Activated T-helper 1 cell treated with Interleukin-2 at 50 U/mL for 16 hours (primary cell): ENCODE data around the gene NUAK1.

Experiments used
- DNase-seq: peaks from one replicate; pipeline ENCODE4 v3.0.0-alpha.2; 2020; ENCODE audit warnings: low read depth

The NUAK1 gene

DNA sequence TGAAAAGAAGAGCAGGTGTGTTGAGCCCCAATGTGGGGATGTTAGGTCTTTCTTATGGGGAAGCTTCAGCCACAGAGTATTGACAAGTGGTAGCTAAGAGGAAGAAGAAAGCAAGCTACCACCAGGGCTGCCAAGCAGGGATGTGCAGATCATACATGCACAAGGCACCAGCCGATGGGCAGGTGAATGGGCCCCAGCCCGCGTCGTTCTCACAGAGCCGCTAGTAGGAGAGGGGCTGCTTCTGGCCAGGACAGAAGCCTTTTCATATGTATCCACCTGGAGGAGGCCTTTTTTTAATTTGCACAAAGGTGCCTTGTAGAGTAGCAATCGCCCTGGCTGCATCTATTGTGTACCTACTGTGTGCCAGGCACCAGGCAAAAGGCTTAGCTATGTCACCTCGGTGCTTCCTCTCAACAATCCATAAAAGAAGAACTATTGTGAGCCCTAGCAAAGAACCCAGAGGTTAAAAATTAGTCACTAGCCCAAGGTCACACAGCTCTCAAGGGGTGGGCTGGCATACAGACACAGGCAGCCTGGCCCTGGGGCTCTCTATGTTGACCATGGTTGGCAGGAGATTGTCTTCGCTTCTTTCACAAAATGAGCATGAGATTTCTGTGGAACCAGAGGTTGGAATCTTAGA lies 8.2 kb downstream of the NUAK1 start:
- no peak for DNase-seq

GRCh38 chr12:106128585-106129328 lies 10.0 kb downstream of the NUAK1 start:
- no peak for DNase-seq

- no peak for DNase-seq
Measured at GRCh38 chr12:106127338-106128126, 11.2 kb downstream of the NUAK1 start.

GRCh38 chr12:106126441-106127337 lies 12.1 kb downstream of the NUAK1 start:
- no peak for DNase-seq

DNA sequence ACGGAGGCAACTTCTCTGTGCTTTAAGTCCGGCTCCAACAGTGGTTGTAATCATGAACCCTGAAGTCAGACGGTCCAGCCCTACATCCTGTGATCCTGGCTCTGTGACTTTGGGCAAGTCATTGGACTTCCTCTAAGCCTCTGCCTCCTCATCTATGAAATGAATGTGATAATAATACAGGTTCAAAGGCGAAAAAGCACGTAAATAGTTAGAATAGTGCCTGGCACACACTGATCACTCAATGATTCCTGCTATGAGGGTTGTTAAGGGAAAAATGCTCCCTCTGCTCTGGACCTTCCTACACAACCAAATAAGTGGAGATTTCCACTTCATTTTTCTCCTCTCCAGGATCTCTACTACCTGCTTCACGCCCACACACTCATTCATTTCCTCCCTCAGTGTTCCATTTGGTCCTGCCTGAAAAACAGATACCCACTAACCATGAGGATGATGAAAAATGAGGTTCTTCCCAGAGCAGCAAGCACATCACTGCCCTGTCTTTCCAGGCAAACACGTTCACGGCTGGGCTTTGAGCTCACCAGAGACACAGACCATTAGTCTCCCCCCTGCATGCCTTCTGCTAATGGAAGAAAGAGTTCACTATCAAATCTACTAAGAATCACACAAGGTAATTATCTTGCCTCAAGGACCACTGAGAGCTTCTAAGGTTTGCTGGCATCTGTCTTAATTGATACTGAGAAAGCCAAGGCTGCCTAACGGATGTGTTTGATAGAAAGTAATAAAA lies 13.2 kb downstream of the NUAK1 start:
- no peak for DNase-seq

GRCh38 chr12:106123551-106124081 lies 15.1 kb downstream of the NUAK1 start:
- DNase-seq, result no peak

DNA sequence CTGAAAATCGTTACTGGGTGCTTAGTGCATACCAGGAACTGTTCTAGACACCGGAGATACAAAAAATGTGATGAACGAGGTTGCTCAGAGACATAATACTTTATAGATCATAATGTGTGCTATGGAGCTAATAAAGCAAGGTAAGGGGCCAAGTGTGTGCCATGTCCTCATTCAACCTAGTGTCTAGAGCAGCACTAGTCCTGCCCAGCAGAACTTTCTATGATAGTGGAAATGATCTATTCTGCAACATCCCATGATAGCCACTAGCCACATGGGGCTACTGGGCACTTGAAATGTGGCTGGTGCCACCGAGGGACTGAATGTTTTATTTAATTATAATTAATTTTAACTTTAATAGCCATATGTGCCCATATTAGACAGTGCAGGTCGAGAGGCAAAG lies 15.6 kb downstream of the NUAK1 start:
- no peak for DNase-seq

- no peak for DNase-seq
Measured at GRCh38 chr12:106122004-106122403, 16.8 kb downstream of the NUAK1 start.

GRCh38 chr12:106120519-106121105 lies 18.1 kb downstream of the NUAK1 start:
- DNase-seq, result no peak

DNA sequence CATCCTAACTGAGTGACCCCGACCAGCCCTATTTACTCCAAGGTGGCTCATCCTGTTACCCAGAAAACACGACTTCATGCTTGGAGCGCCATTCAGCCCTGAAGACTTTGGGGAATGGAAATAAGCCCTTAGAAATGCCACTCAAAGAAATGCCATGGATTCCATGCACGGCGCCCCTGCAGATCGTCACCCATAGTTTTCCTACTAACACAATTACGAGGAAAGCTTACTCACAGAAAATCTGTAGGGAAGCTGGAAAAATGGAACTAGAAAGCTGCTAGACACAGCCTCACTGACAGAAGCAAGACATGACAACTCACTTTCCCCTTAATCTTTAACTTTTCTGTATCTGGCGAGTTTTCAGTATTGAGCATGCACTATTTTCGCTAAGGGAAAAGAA lies 19.5 kb downstream of the NUAK1 start:
- no peak for DNase-seq

- DNase-seq, result no peak
Measured at GRCh38 chr12:106118381-106119130, 20.2 kb downstream of the NUAK1 start.

GRCh38 chr12:106115440-106115839 lies 23.3 kb downstream of the NUAK1 start:
- no peak for DNase-seq

DNA sequence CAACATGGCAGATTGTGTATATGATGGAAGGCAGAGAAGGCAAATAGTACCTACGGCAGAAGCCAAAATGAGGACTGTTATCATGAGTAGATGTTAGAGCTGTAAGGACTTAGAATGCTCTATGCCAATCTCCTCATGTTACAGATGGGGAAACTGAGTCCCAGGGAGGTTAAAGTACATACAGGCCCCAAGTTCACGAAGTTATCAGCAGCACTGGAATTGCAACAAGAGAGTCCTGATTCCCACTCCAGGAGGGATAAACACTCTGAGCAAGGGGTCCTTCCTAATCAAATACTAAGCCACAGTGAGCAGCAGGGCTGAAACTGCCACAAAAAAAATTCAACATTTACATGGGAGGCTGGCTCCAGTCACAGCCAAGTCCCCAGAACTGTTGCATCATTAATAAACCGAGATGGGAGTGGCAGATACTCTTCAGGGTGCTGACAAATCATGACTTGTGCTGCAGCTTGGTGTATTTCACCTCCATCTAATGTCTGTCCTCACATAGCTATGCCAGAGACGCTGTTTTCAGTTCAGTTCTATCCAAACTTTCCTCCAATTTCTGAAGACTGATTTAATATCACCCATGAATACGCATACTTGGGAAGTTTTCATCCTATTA lies 24.2 kb downstream of the NUAK1 start:
- no peak for DNase-seq

DNA sequence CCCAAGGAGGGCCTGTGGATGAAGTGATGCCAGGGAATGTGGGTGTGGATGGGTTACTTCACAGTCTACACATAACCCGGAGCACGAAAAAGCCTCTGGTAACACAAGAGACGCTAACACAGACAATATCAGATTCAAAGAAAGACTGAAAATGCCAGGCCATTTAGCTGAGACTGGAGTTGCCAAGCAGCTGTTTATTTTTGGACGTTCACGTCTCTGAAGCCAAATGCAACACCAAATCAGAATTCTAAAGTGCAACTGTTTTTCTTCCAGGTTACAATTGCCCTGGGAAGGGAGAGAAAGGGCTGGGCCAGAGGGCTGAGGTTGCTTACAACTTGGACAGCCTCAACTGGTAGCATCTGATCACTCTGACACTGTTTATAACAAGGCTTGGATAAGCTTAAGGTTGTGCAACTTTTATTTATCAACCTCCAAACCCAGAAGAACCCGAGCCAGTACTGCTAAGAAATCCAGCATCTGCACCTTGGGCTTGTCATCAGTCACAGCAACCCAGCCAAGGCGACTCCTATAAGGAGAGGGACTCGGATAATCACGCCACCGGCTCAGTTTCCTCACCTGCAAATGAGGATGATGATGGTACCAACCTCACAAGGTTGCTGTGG lies 24.8 kb downstream of the NUAK1 start:
- DNase-seq, result no peak

DNA sequence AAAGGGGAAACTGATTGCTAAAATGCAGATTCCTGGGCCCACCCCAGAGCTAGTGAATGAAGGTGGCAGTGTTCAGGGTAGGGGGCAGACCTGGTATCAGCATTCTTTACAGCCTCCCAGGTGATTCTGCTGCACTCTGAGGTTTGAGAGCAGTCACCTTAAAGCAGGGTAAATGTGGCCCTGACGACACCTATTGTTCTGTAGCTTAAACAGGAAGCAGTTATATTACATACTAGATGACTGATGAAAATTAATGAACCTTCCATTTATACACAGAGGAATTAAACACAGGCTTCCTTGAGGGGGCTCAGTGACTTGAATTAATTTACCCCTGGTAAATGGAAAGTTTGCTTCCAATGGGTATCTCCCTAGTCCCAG lies 25.3 kb downstream of the NUAK1 start:
- DNase-seq, result no peak

DNA sequence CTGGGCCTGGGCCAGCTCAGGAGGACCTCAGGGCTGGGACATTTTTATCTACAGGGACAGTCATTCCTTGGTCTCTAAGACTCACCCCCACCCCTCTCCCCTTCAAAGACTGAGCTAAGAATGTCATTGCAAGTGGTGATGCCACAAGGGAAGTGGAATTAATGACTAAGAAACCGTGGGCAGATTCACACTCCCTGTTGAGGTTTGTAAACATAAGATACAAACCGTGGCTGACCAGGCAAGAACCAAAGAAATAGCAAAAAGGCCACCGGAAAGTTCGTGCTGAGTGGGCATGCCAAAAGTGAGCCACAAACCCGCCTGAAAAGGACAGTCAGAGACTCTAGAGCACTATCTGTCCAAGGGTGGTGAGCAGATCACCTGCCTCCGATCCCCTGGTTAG lies 25.7 kb downstream of the NUAK1 start:
- DNase-seq, result no peak

DNA sequence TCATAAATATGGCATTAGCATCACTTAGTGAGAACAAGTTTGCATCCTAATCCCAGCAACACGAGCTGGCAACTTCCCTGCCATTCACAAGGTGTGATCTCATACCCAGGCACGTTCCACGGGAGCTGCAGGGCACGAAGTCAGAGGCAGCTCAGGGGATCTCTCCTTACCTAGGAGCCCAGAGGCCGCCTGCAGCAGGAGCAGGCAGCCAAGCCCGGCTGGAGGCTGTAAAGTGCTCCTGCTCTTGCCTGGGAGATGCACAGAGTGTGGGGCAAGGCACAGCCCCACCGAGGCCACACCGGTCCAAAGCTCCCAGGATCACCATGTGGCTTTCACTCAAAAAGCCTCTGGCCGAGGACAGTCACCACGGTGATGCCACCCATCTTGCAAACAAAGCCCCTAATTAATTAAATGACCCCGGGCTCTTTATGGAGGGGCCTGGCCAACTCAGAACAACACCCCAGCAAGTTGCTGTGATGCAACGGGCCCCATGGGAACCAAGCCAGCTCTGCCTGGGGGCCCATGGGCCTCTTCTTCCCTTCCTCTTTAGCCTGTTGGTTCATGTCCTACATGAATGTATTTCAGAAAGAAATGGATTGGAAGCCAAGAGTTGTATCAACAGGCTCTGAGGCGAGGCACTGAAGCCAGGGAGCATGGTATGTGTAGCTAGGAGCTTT lies 26.5 kb downstream of the NUAK1 start:
- DNase-seq, result no peak

- no peak for DNase-seq
Measured at GRCh38 chr12:106110626-106111300, 28.0 kb downstream of the NUAK1 start.
